Activated T-cell treated with anti-CD3 and anti-CD28 coated beads, Interleukin-2, amount 50 U/mL, for 4 hours (primary cell): ENCODE measurements around the gene CYP2R1. TPM values are rescaled to one million over a fixed set of nuclear protein-coding genes. Genes with fewer than 3 reads are reported as not detected.

ENCODE experiments used
- total RNA-seq, 3 donors: library from RNA; stranded (reverse); gene quantifications; one replicate each; pipeline ENCODE4 v1.2.1, GENCODE V29; 2021

Gene CYP2R1
- total RNA-seq, 3 donors from 2014 or later, result 3.3 to 5.3 (median 4.1) TPM

Other genes with a start within 250 kb of the CYP2R1 start
- 10 to 100 TPM; 13.0 to 17.8 (median 17.0) TPM for gene PDE3B, start 248.4 kb downstream of the CYP2R1 start, total RNA-seq
- gene CALCA, start 80.1 kb upstream of the CYP2R1 start, total RNA-seq, result not detected
- gene CALCB, start 181.4 kb upstream of the CYP2R1 start, total RNA-seq, result 1 to 10 TPM; 1.3 to 2.7 (median 1.4) TPM
- not detected for gene INSC, start 222.7 kb upstream of the CYP2R1 start, total RNA-seq